ENCODE data around the gene MAPKAP1. TPM values are rescaled to one million over a fixed set of nuclear protein-coding genes. Genes with fewer than 3 reads are reported as not detected.

MAPKAP1 gene
- total RNA-seq, 1 donor from 2014 or later: 74.6 TPM

GRCh38 chr9:125594223-125594610 lies 112.8 kb downstream of the MAPKAP1 start:
- no peak for DNase-seq (ENCODE audit: low spot score, unreplicated experiment)
- peaks cover 5% of the 10 kb centered on the region for H3K36me3 Mint-ChIP-seq (ENCODE audit: insufficient read depth)
- H3K4me1 Mint-ChIP-seq (ENCODE audit: low read depth): peaks cover 13% of the 10 kb centered on the region
- H3K27ac Mint-ChIP-seq: peak overlapping the region; percentile 57
- H3K27me3 Mint-ChIP-seq: no peaks in the 10 kb centered on the region
- TF ChIP-seq CTCF (IDR thresholded peaks at IDR 0.05; ENCODE audit: unreplicated experiment): no peak
- no peak overlapping the region for H3K4me3 Mint-ChIP-seq (ENCODE audit: low read depth)
- H3K9me3 Mint-ChIP-seq (ENCODE audit: low read depth): no peaks in the 10 kb centered on the region

- Mint-ChIP-seq H3K36me3 (ENCODE audit: insufficient read depth) (peaks cover 5% of the 10 kb centered on the region), H3K27ac (no peak overlapping the region), H3K27me3 (no peaks in the 10 kb centered on the region), H3K9me3 (ENCODE audit: low read depth) (no peaks in the 10 kb centered on the region), H3K4me3 (ENCODE audit: low read depth) (no peak overlapping the region), H3K4me1 (ENCODE audit: low read depth) (peaks cover 13% of the 10 kb centered on the region)
- no peak for DNase-seq (ENCODE audit: low spot score, unreplicated experiment)
- no peak for TF ChIP-seq CTCF (IDR thresholded peaks at IDR 0.05; ENCODE audit: unreplicated experiment)
Measured at GRCh38 chr9:125593581-125594222, 113.3 kb downstream of the MAPKAP1 start.

GRCh38 chr9:125591888-125592287 lies 115.1 kb downstream of the MAPKAP1 start:
- no peak for TF ChIP-seq CTCF (IDR thresholded peaks at IDR 0.05; ENCODE audit: unreplicated experiment)

GRCh38 chr9:125591245-125591644 lies 115.8 kb downstream of the MAPKAP1 start:
- no peak for TF ChIP-seq CTCF (IDR thresholded peaks at IDR 0.05; ENCODE audit: unreplicated experiment)
- Mint-ChIP-seq H3K27ac (no peak overlapping the region), H3K4me3 (ENCODE audit: low read depth) (no peak overlapping the region), H3K9me3 (ENCODE audit: low read depth) (no peaks in the 10 kb centered on the region), H3K4me1 (ENCODE audit: low read depth) (peaks cover 13% of the 10 kb centered on the region), H3K36me3 (ENCODE audit: insufficient read depth) (peaks cover 5% of the 10 kb centered on the region), H3K27me3 (no peaks in the 10 kb centered on the region)
- no peak for DNase-seq (ENCODE audit: low spot score, unreplicated experiment)

More at GRCh38 chr9:125591888-125592287, 115.1 kb downstream of the MAPKAP1 start:
- Mint-ChIP-seq H3K9me3 (ENCODE audit: low read depth) (no peaks in the 10 kb centered on the region), H3K4me3 (ENCODE audit: low read depth) (no peak overlapping the region), H3K27ac (no peak overlapping the region), H3K36me3 (ENCODE audit: insufficient read depth) (peaks cover 5% of the 10 kb centered on the region), H3K4me1 (ENCODE audit: low read depth) (peaks cover 13% of the 10 kb centered on the region), H3K27me3 (no peaks in the 10 kb centered on the region)
- DNase-seq (ENCODE audit: low spot score, unreplicated experiment): no peak

- no peak for DNase-seq (ENCODE audit: low spot score, unreplicated experiment)
- Mint-ChIP-seq H3K9me3 (ENCODE audit: low read depth) (no peaks in the 10 kb centered on the region), H3K36me3 (ENCODE audit: insufficient read depth) (peaks cover 5% of the 10 kb centered on the region), H3K4me3 (ENCODE audit: low read depth) (no peak overlapping the region), H3K27me3 (no peaks in the 10 kb centered on the region), H3K4me1 (ENCODE audit: low read depth) (peaks cover 8% of the 10 kb centered on the region), H3K27ac (no peak overlapping the region)
- no peak for TF ChIP-seq CTCF (IDR thresholded peaks at IDR 0.05; ENCODE audit: unreplicated experiment)
Measured at GRCh38 chr9:125589287-125589686, 117.7 kb downstream of the MAPKAP1 start.

All from progenitor cell of endocrine pancreas (in vitro differentiated cells).